Measurements from ENCODE around the gene QARS1. TPM values are rescaled to one million over a fixed set of nuclear protein-coding genes. Genes with fewer than 3 reads are reported as not detected.

QARS1 gene
- total RNA-seq, 1 experiment from 2014 or later: 220 TPM

- Histone ChIP-seq H2AFZ (ENCODE audit: low read length) (no peak overlapping the region), H3K4me3 (ENCODE audit: low read length) (no peak overlapping the region), H3K27ac (ENCODE audit: low read length) (no peak overlapping the region), H3K9ac (ENCODE audit: low read length) (no peak overlapping the region), H3K36me3 (ENCODE audit: insufficient read depth, low read length) (peaks cover 19% of the 10 kb centered on the region), H3K9me2 (replicated peaks; ENCODE audit: insufficient read depth, low read length) (no peaks in the 10 kb centered on the region), H3K79me2 (ENCODE audit: low read length) (no peaks in the 10 kb centered on the region), H3K9me3 (ENCODE audit: low read length) (no peaks in the 10 kb centered on the region), H3K4me2 (ENCODE audit: low read depth, low read length, poor library complexity, severe bottlenecking) (no peak overlapping the region), H3K27me3 (ENCODE audit: low read length) (no peaks in the 10 kb centered on the region), H3K4me1 (ENCODE audit: low read length) (no peaks in the 10 kb centered on the region), H4K20me1 (ENCODE audit: insufficient read depth, low read depth, low read length) (no peaks in the 10 kb centered on the region)
- no peak for DNase-seq
These were observed 7.7 kb upstream of the QARS1 start for GRCh38 chr3:49112262-49112661.

- no peaks in the 10 kb centered on the region for H4K20me1 ChIP-seq (ENCODE audit: insufficient read depth, low read depth, low read length)
- H3K9me2 ChIP-seq (replicated peaks; ENCODE audit: insufficient read depth, low read length): no peaks in the 10 kb centered on the region
- H2AFZ ChIP-seq (ENCODE audit: low read length): no peak overlapping the region
- no peaks in the 10 kb centered on the region for H3K9me3 ChIP-seq (ENCODE audit: low read length)
- H3K4me2 ChIP-seq (ENCODE audit: low read depth, low read length, poor library complexity, severe bottlenecking): no peak overlapping the region
- no peak overlapping the region for H3K4me3 ChIP-seq (ENCODE audit: low read length)
- H3K27me3 ChIP-seq (ENCODE audit: low read length): no peaks in the 10 kb centered on the region
- DNase-seq: no peak
- no peaks in the 10 kb centered on the region for H3K79me2 ChIP-seq (ENCODE audit: low read length)
- H3K9ac ChIP-seq (ENCODE audit: low read length): no peak overlapping the region
- no peaks in the 10 kb centered on the region for H3K4me1 ChIP-seq (ENCODE audit: low read length)
- peaks cover 11% of the 10 kb centered on the region; the same call in 1 of the 2 replicates for H3K36me3 ChIP-seq (ENCODE audit: insufficient read depth, low read length)
- H3K27ac ChIP-seq (ENCODE audit: low read length): no peak overlapping the region
These were observed 6.8 kb upstream of the QARS1 start for GRCh38 chr3:49111347-49111746.

GRCh38 chr3:49110780-49111179 is 6.2 kb upstream of the QARS1 start:
- H4K20me1 ChIP-seq (ENCODE audit: insufficient read depth, low read depth, low read length): no peaks in the 10 kb centered on the region
- DNase-seq: no peak
- peaks cover 9% of the 10 kb centered on the region; the same call in 1 of the 2 replicates for H3K36me3 ChIP-seq (ENCODE audit: insufficient read depth, low read length)
- H3K9ac ChIP-seq (ENCODE audit: low read length): no peak overlapping the region
- H2AFZ ChIP-seq (ENCODE audit: low read length): no peak overlapping the region
- H3K4me3 ChIP-seq (ENCODE audit: low read length): no peak overlapping the region
- no peaks in the 10 kb centered on the region for H3K27me3 ChIP-seq (ENCODE audit: low read length)
- peaks cover 4% of the 10 kb centered on the region for H3K4me1 ChIP-seq (ENCODE audit: low read length)
- H3K9me2 ChIP-seq (replicated peaks; ENCODE audit: insufficient read depth, low read length): no peaks in the 10 kb centered on the region
- no peaks in the 10 kb centered on the region for H3K79me2 ChIP-seq (ENCODE audit: low read length)
- no peaks in the 10 kb centered on the region for H3K9me3 ChIP-seq (ENCODE audit: low read length)
- H3K4me2 ChIP-seq (ENCODE audit: low read depth, low read length, poor library complexity, severe bottlenecking): no peak overlapping the region
- no peak overlapping the region for H3K27ac ChIP-seq (ENCODE audit: low read length)

GRCh38 chr3:49108346-49108745 is 3.8 kb upstream of the QARS1 start:
- H3K9me2 ChIP-seq (replicated peaks; ENCODE audit: insufficient read depth, low read length): no peaks in the 10 kb centered on the region
- H3K27me3 ChIP-seq (ENCODE audit: low read length): no peaks in the 10 kb centered on the region
- H3K27ac ChIP-seq (ENCODE audit: low read length): no peak overlapping the region
- no peaks in the 10 kb centered on the region for H4K20me1 ChIP-seq (ENCODE audit: insufficient read depth, low read depth, low read length)
- H3K4me3 ChIP-seq (ENCODE audit: low read length): no peak overlapping the region
- DNase-seq: no peak
- no peak overlapping the region for H3K4me2 ChIP-seq (ENCODE audit: low read depth, low read length, poor library complexity, severe bottlenecking)
- peaks cover 12% of the 10 kb centered on the region for H3K79me2 ChIP-seq (ENCODE audit: low read length)
- peaks cover 6% of the 10 kb centered on the region; the same call in 1 of the 2 replicates for H3K36me3 ChIP-seq (ENCODE audit: insufficient read depth, low read length)
- H3K4me1 ChIP-seq (ENCODE audit: low read length): peaks cover 20% of the 10 kb centered on the region
- no peaks in the 10 kb centered on the region for H3K9me3 ChIP-seq (ENCODE audit: low read length)
- H3K9ac ChIP-seq (ENCODE audit: low read length): no peak overlapping the region
- no peak overlapping the region for H2AFZ ChIP-seq (ENCODE audit: low read length)

- H3K27me3 ChIP-seq (ENCODE audit: low read length): no peaks in the 10 kb centered on the region
- DNase-seq: peak; percentile 58
- no peaks in the 10 kb centered on the region for H3K9me2 ChIP-seq (replicated peaks; ENCODE audit: insufficient read depth, low read length)
- H3K36me3 ChIP-seq (ENCODE audit: insufficient read depth, low read length): peaks cover 27% of the 10 kb centered on the region
- H4K20me1 ChIP-seq (ENCODE audit: insufficient read depth, low read depth, low read length): no peaks in the 10 kb centered on the region
- H3K9ac ChIP-seq (ENCODE audit: low read length): peak overlapping the region; percentile 97
- H3K4me1 ChIP-seq (ENCODE audit: low read length): peaks cover 25% of the 10 kb centered on the region
- peak overlapping the region; percentile 93; the same call in 1 of the 2 replicates for H2AFZ ChIP-seq (ENCODE audit: low read length)
- peak overlapping the region; percentile 98 for H3K4me3 ChIP-seq (ENCODE audit: low read length)
- peaks cover 23% of the 10 kb centered on the region for H3K79me2 ChIP-seq (ENCODE audit: low read length)
- no peaks in the 10 kb centered on the region for H3K9me3 ChIP-seq (ENCODE audit: low read length)
- peak overlapping the region; percentile 58 for H3K27ac ChIP-seq (ENCODE audit: low read length)
- H3K4me2 ChIP-seq (ENCODE audit: low read depth, low read length, poor library complexity, severe bottlenecking): peak overlapping the region; percentile 98
These were observed 518 bp downstream of the QARS1 start for GRCh38 chr3:49104052-49104426.

- H3K4me1 ChIP-seq (ENCODE audit: low read length): peaks cover 15% of the 10 kb centered on the region
- peaks cover 35% of the 10 kb centered on the region for H3K36me3 ChIP-seq (ENCODE audit: insufficient read depth, low read length)
- no peak overlapping the region for H3K4me3 ChIP-seq (ENCODE audit: low read length)
- H3K27me3 ChIP-seq (ENCODE audit: low read length): no peaks in the 10 kb centered on the region
- no peak overlapping the region for H3K9ac ChIP-seq (ENCODE audit: low read length)
- no peak overlapping the region for H2AFZ ChIP-seq (ENCODE audit: low read length)
- peaks cover 23% of the 10 kb centered on the region for H3K79me2 ChIP-seq (ENCODE audit: low read length)
- no peak overlapping the region for H3K4me2 ChIP-seq (ENCODE audit: low read depth, low read length, poor library complexity, severe bottlenecking)
- no peaks in the 10 kb centered on the region for H3K9me2 ChIP-seq (replicated peaks; ENCODE audit: insufficient read depth, low read length)
- H4K20me1 ChIP-seq (ENCODE audit: insufficient read depth, low read depth, low read length): no peaks in the 10 kb centered on the region
- no peak overlapping the region for H3K27ac ChIP-seq (ENCODE audit: low read length)
- H3K9me3 ChIP-seq (ENCODE audit: low read length): no peaks in the 10 kb centered on the region
- DNase-seq: no peak
These were observed 4.4 kb downstream of the QARS1 start for GRCh38 chr3:49100046-49100615.

DNA sequence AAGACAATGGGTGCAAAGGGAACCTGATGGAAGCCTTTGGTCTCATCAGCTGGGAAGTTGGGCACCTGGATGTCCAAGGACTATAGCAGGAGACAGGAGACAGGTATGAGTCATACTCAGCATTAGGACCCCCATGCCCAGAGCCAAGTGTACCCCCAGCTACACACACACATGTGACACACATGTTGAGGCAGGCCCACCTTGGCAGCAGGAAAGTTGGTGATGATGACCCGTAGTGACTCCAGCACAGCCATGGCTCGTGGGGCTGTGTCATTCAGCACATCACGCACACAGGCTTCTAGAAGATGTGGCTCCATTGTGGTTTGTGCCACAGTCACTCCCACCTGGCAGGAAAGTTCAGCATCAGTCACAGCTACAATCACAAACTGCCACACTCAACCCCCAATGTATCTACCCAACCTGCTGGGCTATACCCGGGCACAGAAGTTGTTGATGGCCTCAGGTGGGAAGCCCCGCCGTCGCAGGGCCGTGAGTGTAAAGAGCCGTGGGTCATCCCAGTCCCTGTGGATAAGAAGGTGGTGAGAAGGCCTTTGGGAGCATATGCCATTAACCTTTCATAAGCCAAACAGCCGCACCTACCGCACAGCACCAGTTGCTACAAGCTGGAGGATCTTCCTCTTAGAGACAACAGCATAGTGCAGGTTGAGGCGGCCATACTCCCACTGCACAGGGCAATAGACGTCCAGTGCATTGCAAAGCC is 5.5 kb downstream of the QARS1 start:
- DNase-seq: no peak
- Histone ChIP-seq H3K4me2 (ENCODE audit: low read depth, low read length, poor library complexity, severe bottlenecking) (no peak overlapping the region), H3K79me2 (ENCODE audit: low read length) (peaks cover 19% of the 10 kb centered on the region), H3K9me2 (replicated peaks; ENCODE audit: insufficient read depth, low read length) (no peaks in the 10 kb centered on the region), H3K9ac (ENCODE audit: low read length) (no peak overlapping the region), H3K36me3 (ENCODE audit: insufficient read depth, low read length) (peaks cover 35% of the 10 kb centered on the region), H3K27me3 (ENCODE audit: low read length) (no peaks in the 10 kb centered on the region), H2AFZ (ENCODE audit: low read length) (no peak overlapping the region), H3K9me3 (ENCODE audit: low read length) (no peaks in the 10 kb centered on the region), H3K4me1 (ENCODE audit: low read length) (peaks cover 20% of the 10 kb centered on the region), H3K27ac (ENCODE audit: low read length) (no peak overlapping the region), H3K4me3 (ENCODE audit: low read length) (no peak overlapping the region), H4K20me1 (ENCODE audit: insufficient read depth, low read depth, low read length) (no peaks in the 10 kb centered on the region)

- H4K20me1 ChIP-seq (ENCODE audit: insufficient read depth, low read depth, low read length): no peaks in the 10 kb centered on the region
- DNase-seq: no peak
- H3K9ac ChIP-seq (ENCODE audit: low read length): no peak overlapping the region
- peaks cover 35% of the 10 kb centered on the region for H3K36me3 ChIP-seq (ENCODE audit: insufficient read depth, low read length)
- no peak overlapping the region for H3K4me2 ChIP-seq (ENCODE audit: low read depth, low read length, poor library complexity, severe bottlenecking)
- H3K27ac ChIP-seq (ENCODE audit: low read length): no peak overlapping the region
- H3K27me3 ChIP-seq (ENCODE audit: low read length): no peaks in the 10 kb centered on the region
- no peaks in the 10 kb centered on the region for H3K9me3 ChIP-seq (ENCODE audit: low read length)
- peaks cover 12% of the 10 kb centered on the region for H3K79me2 ChIP-seq (ENCODE audit: low read length)
- H2AFZ ChIP-seq (ENCODE audit: low read length): no peak overlapping the region
- H3K4me3 ChIP-seq (ENCODE audit: low read length): no peak overlapping the region
- no peaks in the 10 kb centered on the region for H3K9me2 ChIP-seq (replicated peaks; ENCODE audit: insufficient read depth, low read length)
- H3K4me1 ChIP-seq (ENCODE audit: low read length): peaks cover 15% of the 10 kb centered on the region
These were observed 6.1 kb downstream of the QARS1 start for GRCh38 chr3:49098429-49098828.
